ENCODE data around the gene BANF2.

GRCh38 chr20:17691758-17692157 lies 8.0 kb upstream of the BANF2 start:
- TF ChIP-seq POLR2AphosphoS5 (IDR thresholded peaks at IDR 0.05) (no peak), POLR2A (IDR thresholded peaks at IDR 0.05) (no peak)
- TF ChIP-seq, protein P1, sequence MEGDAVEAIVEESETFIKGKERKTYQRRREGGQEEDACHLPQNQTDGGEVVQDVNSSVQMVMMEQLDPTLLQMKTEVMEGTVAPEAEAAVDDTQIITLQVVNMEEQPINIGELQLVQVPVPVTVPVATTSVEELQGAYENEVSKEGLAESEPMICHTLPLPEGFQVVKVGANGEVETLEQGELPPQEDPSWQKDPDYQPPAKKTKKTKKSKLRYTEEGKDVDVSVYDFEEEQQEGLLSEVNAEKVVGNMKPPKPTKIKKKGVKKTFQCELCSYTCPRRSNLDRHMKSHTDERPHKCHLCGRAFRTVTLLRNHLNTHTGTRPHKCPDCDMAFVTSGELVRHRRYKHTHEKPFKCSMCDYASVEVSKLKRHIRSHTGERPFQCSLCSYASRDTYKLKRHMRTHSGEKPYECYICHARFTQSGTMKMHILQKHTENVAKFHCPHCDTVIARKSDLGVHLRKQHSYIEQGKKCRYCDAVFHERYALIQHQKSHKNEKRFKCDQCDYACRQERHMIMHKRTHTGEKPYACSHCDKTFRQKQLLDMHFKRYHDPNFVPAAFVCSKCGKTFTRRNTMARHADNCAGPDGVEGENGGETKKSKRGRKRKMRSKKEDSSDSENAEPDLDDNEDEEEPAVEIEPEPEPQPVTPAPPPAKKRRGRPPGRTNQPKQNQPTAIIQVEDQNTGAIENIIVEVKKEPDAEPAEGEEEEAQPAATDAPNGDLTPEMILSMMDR (IDR thresholded peaks at IDR 0.05) = no peak

Measured in prostate gland (tissue), 2 donors.